GM23248 (cell line): ENCODE measurements around the gene GCN1.

Source experiments
- EZH2 ChIP-seq: fragments of 200-600 bp; sonication (generic); IDR thresholded peaks from 2 replicates; pipeline ENCODE4 v1.6.1; 2018; ENCODE audit warnings: antibody characterized with exemption, mild to moderate bottlenecking; ENCODE audit not compliant: insufficient read depth, poor library complexity, severe bottlenecking
- EZH2phosphoT487 ChIP-seq: fragments of 200-600 bp; sonication (generic); IDR thresholded peaks from 2 replicates; pipeline ENCODE4 v1.6.1; 2018; ENCODE audit warnings: antibody characterized with exemption, moderate library complexity, mild to moderate bottlenecking, low read depth; ENCODE audit not compliant: insufficient read depth

DNA sequence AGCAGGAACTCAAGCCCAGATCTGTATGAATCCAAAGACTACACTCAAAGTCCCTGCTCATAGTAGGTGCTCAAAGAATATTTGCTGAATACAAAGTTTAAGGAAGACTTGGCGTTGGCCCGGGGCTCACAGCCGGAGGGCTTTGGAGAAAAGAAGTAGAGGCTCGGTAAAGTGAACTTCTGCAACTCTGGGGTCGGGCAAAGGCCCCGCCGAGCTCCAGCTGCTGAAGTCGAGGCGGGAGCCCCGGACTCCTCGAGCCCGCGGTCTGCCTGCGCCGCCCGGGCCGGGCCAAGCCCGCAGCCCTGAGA, 335 bp downstream of the GCN1 start:
- TF ChIP-seq EZH2 (no peak), EZH2phosphoT487 (no peak)
